NB4 (cell line): ENCODE results near the gene NTN1.

Experiments used
- DNase-seq: peaks from one replicate; pipeline ENCODE4 v3.0.0; 2010; ENCODE audit warnings: low read depth
- H3K4me3 ChIP-seq: one replicate; pipeline ENCODE4 v1.5.1; 2011; ENCODE audit warnings: mild to moderate bottlenecking, low read depth, low read length, moderate library complexity
- MAX ChIP-seq: IDR thresholded peaks from 2 replicates; pipeline ENCODE4 v1.6.1; 2011; ENCODE audit warnings: low read depth, low read length
- MYC ChIP-seq: IDR thresholded peaks from 2 replicates; pipeline ENCODE4 v1.6.1; 2011; ENCODE audit warnings: low read depth, low read length
- POLR2A ChIP-seq: IDR thresholded peaks from 2 replicates; pipeline ENCODE4 v1.6.1; 2011; ENCODE audit warnings: mild to moderate bottlenecking; ENCODE audit not compliant: insufficient read length; ENCODE audit errors: extremely low read depth
- TF ChIP-seq, protein P1 (sequence below): IDR thresholded peaks from one replicate; pipeline ENCODE4 v1.5.1; 2012; ENCODE audit warnings: low read depth, low read length

NTN1 gene

DNA sequence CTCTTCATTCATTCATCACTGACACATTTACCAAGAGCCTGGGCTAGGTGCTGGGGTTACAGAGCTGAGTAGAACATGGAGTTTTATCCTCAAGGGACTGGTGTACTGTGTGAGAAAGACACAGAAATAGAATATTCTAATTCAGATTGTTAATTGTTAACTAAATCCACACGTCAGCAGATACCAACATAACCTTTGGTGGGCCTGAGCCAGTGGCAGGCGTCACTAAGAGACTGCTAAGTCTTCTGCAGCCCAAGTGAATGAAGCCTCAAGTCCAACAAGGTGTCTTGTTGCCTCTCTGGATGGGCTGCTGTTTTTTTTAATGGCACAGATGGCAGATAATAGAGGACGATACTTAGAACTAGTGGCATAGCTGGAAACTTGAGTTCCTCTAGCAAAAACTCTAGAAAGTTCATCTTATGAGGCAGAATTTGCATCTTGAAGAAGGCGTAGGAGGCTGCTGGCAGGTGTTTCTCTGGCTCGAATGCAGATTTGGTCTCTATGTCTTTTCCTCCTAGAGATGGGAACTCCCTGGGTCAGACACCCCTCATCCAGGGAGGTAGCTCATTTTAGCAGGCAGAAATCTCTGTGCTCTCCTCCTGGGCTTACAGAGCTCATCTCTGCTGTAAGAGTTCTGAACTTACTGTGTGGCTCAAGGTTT, 179.5 kb downstream of the NTN1 start:
- DNase-seq: no peak
- TF ChIP-seq, protein P1, sequence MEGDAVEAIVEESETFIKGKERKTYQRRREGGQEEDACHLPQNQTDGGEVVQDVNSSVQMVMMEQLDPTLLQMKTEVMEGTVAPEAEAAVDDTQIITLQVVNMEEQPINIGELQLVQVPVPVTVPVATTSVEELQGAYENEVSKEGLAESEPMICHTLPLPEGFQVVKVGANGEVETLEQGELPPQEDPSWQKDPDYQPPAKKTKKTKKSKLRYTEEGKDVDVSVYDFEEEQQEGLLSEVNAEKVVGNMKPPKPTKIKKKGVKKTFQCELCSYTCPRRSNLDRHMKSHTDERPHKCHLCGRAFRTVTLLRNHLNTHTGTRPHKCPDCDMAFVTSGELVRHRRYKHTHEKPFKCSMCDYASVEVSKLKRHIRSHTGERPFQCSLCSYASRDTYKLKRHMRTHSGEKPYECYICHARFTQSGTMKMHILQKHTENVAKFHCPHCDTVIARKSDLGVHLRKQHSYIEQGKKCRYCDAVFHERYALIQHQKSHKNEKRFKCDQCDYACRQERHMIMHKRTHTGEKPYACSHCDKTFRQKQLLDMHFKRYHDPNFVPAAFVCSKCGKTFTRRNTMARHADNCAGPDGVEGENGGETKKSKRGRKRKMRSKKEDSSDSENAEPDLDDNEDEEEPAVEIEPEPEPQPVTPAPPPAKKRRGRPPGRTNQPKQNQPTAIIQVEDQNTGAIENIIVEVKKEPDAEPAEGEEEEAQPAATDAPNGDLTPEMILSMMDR: no peak
- TF ChIP-seq MAX (no peak), MYC (no peak), POLR2A (no peak)
- H3K4me3 ChIP-seq: no peak overlapping the region

DNA sequence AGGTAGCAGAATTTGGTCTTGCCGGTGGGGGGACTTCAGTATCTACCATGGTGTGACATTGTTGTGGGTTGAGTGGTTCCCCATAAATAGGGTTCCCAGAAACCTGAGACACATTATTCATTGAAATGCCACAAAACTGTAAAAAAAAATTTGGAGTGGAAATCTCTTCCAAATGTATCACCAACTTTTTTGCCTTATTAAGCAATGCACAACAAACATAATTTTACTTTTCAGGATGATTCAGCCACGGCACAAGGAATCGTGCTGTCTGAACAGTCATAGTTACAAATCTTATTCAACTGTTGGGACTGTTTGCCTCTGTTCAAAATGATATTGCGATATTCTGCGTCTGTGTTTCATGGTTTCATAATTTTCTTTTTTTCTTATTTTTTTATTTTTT, 181.2 kb downstream of the NTN1 start:
- H3K4me3 ChIP-seq: no peak overlapping the region
- no peak for TF ChIP-seq MYC
- TF ChIP-seq, protein P1: no peak
- no peak for TF ChIP-seq MAX
- no peak for TF ChIP-seq POLR2A
- no peak for DNase-seq

- no peak for DNase-seq
- TF ChIP-seq, protein P1: no peak
- TF ChIP-seq MAX (no peak), MYC (no peak), POLR2A (no peak)
- H3K4me3 ChIP-seq: no peak overlapping the region
These were observed 182.6 kb downstream of the NTN1 start for GRCh38 chr17:9203771-9204425.

DNA sequence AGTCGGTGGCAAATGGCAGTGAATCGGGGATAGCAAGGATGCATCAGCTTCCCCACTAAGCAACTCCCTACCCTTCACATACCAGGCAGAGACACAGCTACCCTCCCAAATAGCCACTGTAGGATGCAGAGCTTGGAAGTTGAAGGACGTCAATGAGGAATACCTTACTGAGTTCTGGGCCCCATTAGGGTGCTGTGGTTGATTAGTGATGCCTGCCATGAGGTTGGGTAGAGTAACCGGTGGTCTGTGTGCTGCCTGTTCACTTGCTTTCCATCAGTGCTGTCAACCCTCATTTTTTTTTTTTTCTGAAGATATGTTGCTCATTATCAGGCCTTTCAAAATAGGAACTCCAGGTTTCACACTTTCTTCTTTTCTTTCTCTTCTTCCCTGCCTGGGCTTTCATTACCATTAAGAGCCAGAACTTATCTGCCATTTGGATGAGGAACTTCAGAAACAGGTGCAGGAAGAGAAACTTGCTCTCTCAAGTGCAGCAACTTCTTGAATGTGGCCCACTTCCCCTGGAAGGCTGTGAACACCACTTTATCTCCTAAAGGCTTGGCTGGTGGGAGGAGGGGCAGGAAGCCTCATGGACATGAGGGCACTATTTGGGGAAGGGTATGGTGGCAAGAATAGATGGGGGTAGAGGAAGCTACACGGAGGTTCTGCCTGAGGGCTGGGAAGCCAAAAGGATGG, 183.5 kb downstream of the NTN1 start:
- no peak overlapping the region for H3K4me3 ChIP-seq
- TF ChIP-seq, protein P1: no peak
- TF ChIP-seq MAX: no peak
- no peak for DNase-seq

- no peak overlapping the region for H3K4me3 ChIP-seq
- TF ChIP-seq MYC (no peak), POLR2A (no peak), MAX (no peak)
- TF ChIP-seq, protein P1: no peak
- DNase-seq: no peak
These were observed 184.5 kb downstream of the NTN1 start for GRCh38 chr17:9205520-9206409.
